CD14-positive monocyte (primary cell): ENCODE data around the gene STEAP3. TPM values are rescaled to one million over a fixed set of nuclear protein-coding genes. Genes with fewer than 3 reads are reported as not detected.

Source experiments
- DNase-seq, 3 donors: peaks; one replicate each; pipeline ENCODE4 v3.0.0-alpha.2; 2011 to 2022
- H2AFZ ChIP-seq: 2 replicates; pipeline ENCODE4 v1.6.0; 2012; ENCODE audit warnings: mild to moderate bottlenecking, low read depth, low read length, inconsistent platforms; ENCODE audit not compliant: insufficient read depth, poor library complexity, severe bottlenecking
- H3K27ac ChIP-seq, 2 donors: 1 replicate in 1 of 2; 2 replicates in 1 of 2; pipeline ENCODE4 v1.5.1; 2012 to 2013; ENCODE audit warnings: low read length in 2 of 2, control low read depth in 1 of 2, inconsistent platforms in 1 of 2, low read depth in 1 of 2, mild to moderate bottlenecking in 1 of 2
- H3K27me3 ChIP-seq, 2 donors: one replicate each; pipeline versions ENCODE4 v1.6.0 to v1.6.1; 2011 to 2013; ENCODE audit warnings: low read length in 2 of 2; ENCODE audit not compliant: control insufficient read depth in 2 of 2, insufficient read depth in 2 of 2
- H3K36me3 ChIP-seq, 2 donors: replicated peaks in 1 of 2; 1 replicate in 1 of 2; 2 replicates in 1 of 2; pipeline versions ENCODE4 v1.5.1 to v1.6.1; 2012 to 2013; ENCODE audit warnings: low read length in 2 of 2, control low read depth in 1 of 2, inconsistent platforms in 1 of 2, mild to moderate bottlenecking in 1 of 2; ENCODE audit not compliant: insufficient read depth in 2 of 2, control insufficient read depth in 1 of 2
- H3K4me1 ChIP-seq, 2 donors: 1 replicate in 1 of 2; 2 replicates in 1 of 2; pipeline versions ENCODE4 v1.5.1 to v1.6.1; 2012 to 2013; ENCODE audit warnings: low read length in 2 of 2, control low read depth in 1 of 2, inconsistent platforms in 1 of 2, mild to moderate bottlenecking in 1 of 2, moderate library complexity in 1 of 2; ENCODE audit not compliant: insufficient read depth in 2 of 2, control insufficient read depth in 1 of 2
- H3K4me2 ChIP-seq: replicated peaks from 2 replicates; pipeline ENCODE3; 2012; ENCODE audit warnings: low read length, moderate library complexity, mild to moderate bottlenecking; ENCODE audit not compliant: poor library complexity, severe bottlenecking; ENCODE audit errors: extremely low read depth
- H3K4me3 ChIP-seq, 3 experiments: fragments of 200-600 bp in 1 of 3; sonication (generic) in 1 of 3; replicated peaks in 1 of 3; 1 replicate in 2 of 3; 2 replicates in 1 of 3; pipeline ENCODE4 v1.5.1; 2011 to 2013; ENCODE audit warnings: low read length in 3 of 3, mild to moderate bottlenecking in 3 of 3, control low read depth in 2 of 3, low read depth in 2 of 3, inconsistent platforms in 1 of 3, moderate library complexity in 1 of 3
- H3K79me2 ChIP-seq: 2 replicates; pipeline ENCODE4 v1.6.0; 2012; ENCODE audit warnings: mild to moderate bottlenecking, control low read depth, inconsistent platforms, low read length, moderate library complexity; ENCODE audit not compliant: insufficient read depth
- H3K9ac ChIP-seq: 2 replicates; pipeline ENCODE4 v1.6.0; 2017; ENCODE audit warnings: low read length, mild to moderate bottlenecking; ENCODE audit not compliant: insufficient read depth, poor library complexity, severe bottlenecking
- H3K9me3 ChIP-seq, 2 donors: replicated peaks in 1 of 2; 1 replicate in 1 of 2; 2 replicates in 1 of 2; pipeline versions ENCODE4 v1.5.1 to v1.6.1; 2012 to 2013; ENCODE audit warnings: low read length in 2 of 2, control low read depth in 1 of 2; ENCODE audit not compliant: control insufficient read depth in 1 of 2, insufficient read depth in 1 of 2
- H4K20me1 ChIP-seq: 2 replicates; pipeline ENCODE4 v1.6.0; 2012; ENCODE audit warnings: mild to moderate bottlenecking, low read length, control low read depth, moderate library complexity; ENCODE audit not compliant: insufficient read depth
- H3K27ac Mint-ChIP-seq, 7 donors: one replicate each; pipeline ENCODE4 v1.8.0; 2020; ENCODE audit warnings: mild to moderate bottlenecking in 7 of 7, mixed read lengths in 7 of 7, moderate library complexity in 6 of 7, inconsistent platforms in 2 of 7
- H3K27me3 Mint-ChIP-seq, 3 donors: one replicate each; pipeline ENCODE4 v1.8.0; 2021 to 2022; ENCODE audit warnings: low read depth in 3 of 3, mild to moderate bottlenecking in 3 of 3, mixed read lengths in 3 of 3, moderate library complexity in 3 of 3, inconsistent platforms in 1 of 3
- H3K36me3 Mint-ChIP-seq, 2 donors: one replicate each; pipeline ENCODE4 v1.8.0; 2020; ENCODE audit warnings: mixed read lengths in 2 of 2, inconsistent platforms in 1 of 2, mild to moderate bottlenecking in 1 of 2
- H3K4me1 Mint-ChIP-seq: one replicate; pipeline ENCODE4 v1.8.0; 2020; ENCODE audit warnings: mild to moderate bottlenecking, mixed read lengths
- H3K4me3 Mint-ChIP-seq, 2 donors: one replicate each; pipeline ENCODE4 v1.8.0; 2020; ENCODE audit warnings: mild to moderate bottlenecking in 2 of 2, mixed read lengths in 2 of 2, moderate library complexity in 1 of 2
- H3K9me3 Mint-ChIP-seq, 7 donors: one replicate each; pipeline ENCODE4 v1.8.0; 2020 to 2022; ENCODE audit warnings: mixed read lengths in 7 of 7, mild to moderate bottlenecking in 6 of 7, moderate library complexity in 6 of 7, inconsistent platforms in 2 of 7
- CTCF ChIP-seq: fragments of 200-600 bp; IDR thresholded peaks from one replicate; pipeline ENCODE4 v1.8.0; 2022; ENCODE audit warnings: antibody characterized with exemption, mild to moderate bottlenecking
- WGBS: methylation state at CpG from one replicate; pipeline ENCODE4 v1.1.5; 2013; ENCODE audit warnings: missing lambda C conversion rate; ENCODE audit not compliant: insufficient coverage; 5-methylcytosine and 5-hydroxymethylcytosine counted together
- intact Hi-C, 2 donors: fragments of 100-400 bp; cut with micrococcal nuclease; formaldehyde crosslinking; loops; one replicate each; pipeline versions ENCODE4 v1.15.0 to v1.15.1; 2023
- polyA plus RNA-seq, 3 donors: library from polyadenylated mRNA; depleted of rRNA in 1 of 3; unstranded in 2 of 3; stranded (reverse) in 1 of 3; fragments of 300-500 nt in 2 of 3; fragments of >200 nt in 1 of 3; fragmentation: Illumina TruSeq in 2 of 3; gene quantifications; 1 replicate in 2 of 3; 2 replicates in 1 of 3; pipeline ENCODE4 v1.2.3, GENCODE V29; 2012 to 2021

STEAP3 gene
- polyA plus RNA-seq, 3 donors, result 3.0 to 10.7 (median 3.3) TPM

GRCh38 chr2:119249311-119249710, 25.7 kb downstream of the STEAP3 start:
- Histone ChIP-seq H3K9me3 (no peaks in the 10 kb centered on the region), H3K27ac (no peak overlapping the region), H3K27me3 (no peaks in the 10 kb centered on the region), H3K4me2 (no peak overlapping the region), H3K79me2 (no peaks in the 10 kb centered on the region), H4K20me1 (no peaks in the 10 kb centered on the region), H3K36me3 (peaks cover 5 to 92% of the 10 kb centered on the region in 2 donors), H2AFZ (no peak overlapping the region), H3K4me1 (no peaks in the 10 kb centered on the region), H3K4me3 (no peak overlapping the region), H3K9ac (no peak overlapping the region)
- 100% methylated on average over 2 of the region's 3 CpGs for WGBS
- intact Hi-C loops, result no loop called here
- no peaks in the 10 kb centered on the region for H3K4me1 Mint-ChIP-seq
- no peak overlapping the region for H3K4me3 Mint-ChIP-seq
- no peak for DNase-seq
- H3K27me3 Mint-ChIP-seq, result peaks cover 0 to 3% (median 0%) of the 10 kb centered on the region in 3 donors
- no peak overlapping the region for H3K27ac Mint-ChIP-seq
- H3K36me3 Mint-ChIP-seq, result peaks cover 46 to 48% of the 10 kb centered on the region in 2 donors
- no peak for TF ChIP-seq CTCF
- H3K9me3 Mint-ChIP-seq, result peaks cover 0 to 2% (median 0%) of the 10 kb centered on the region in 7 donors

DNA sequence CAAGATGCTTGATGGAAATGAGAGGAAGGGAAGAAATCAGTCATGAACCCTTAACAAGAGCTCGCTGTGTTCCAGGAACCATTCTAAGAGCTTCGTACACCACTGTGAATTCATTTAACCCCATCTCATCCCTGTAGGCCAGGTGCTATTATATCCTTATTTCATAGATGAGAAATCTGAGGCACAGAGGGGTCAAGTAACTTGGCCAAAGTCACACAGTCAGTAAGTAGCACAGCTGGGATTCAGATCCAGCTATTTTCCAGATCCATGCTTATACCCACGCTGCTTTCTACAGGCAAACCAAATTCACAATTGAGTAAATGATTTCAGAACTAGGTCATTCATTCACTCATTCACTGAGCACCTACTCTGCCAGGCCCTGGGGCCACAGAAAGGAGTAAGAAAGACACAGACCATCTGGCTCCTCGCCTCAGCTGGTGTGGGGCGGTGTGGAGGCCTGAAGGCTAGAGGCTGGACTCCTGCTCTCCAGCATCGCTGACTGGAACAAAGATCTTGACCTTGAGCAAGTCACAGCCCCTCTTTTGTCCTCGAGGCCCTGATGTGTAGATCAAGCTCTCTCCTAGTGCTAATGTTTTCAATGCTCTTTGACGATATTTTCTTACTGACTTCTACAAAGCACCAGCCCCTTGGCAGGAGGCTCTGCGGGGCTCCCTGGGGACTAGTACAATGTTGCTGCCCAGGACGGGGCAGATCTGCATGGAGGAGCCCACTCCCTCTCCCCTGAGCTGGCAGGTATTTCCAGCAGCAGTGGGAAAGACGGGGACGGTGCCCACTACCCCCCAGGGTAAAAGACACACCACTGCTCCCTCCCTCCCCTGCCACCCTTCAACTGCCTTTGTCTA, 26.5 kb downstream of the STEAP3 start:
- H3K9ac ChIP-seq, result no peak overlapping the region
- peaks cover 0 to 4% (median 0%) of the 10 kb centered on the region in 3 donors for H3K27me3 Mint-ChIP-seq
- H3K27me3 ChIP-seq, result no peaks in the 10 kb centered on the region
- H3K27ac Mint-ChIP-seq, result peak overlapping the region in 1 of 7 donors; percentile 39
- no peaks in the 10 kb centered on the region for H3K4me1 Mint-ChIP-seq
- no peaks in the 10 kb centered on the region for H3K4me1 ChIP-seq
- DNase-seq, result no peak
- H3K4me3 Mint-ChIP-seq, result no peak overlapping the region
- no peaks in the 10 kb centered on the region for H3K79me2 ChIP-seq
- 96% methylated on average over 10 of the region's 12 CpGs for WGBS
- H3K9me3 ChIP-seq, result no peaks in the 10 kb centered on the region
- H2AFZ ChIP-seq, result no peak overlapping the region
- peaks cover 0 to 2% (median 0%) of the 10 kb centered on the region in 7 donors for H3K9me3 Mint-ChIP-seq
- H3K36me3 ChIP-seq, result peaks cover 9 to 95% of the 10 kb centered on the region in 2 donors
- H3K27ac ChIP-seq, result no peak overlapping the region
- no peak overlapping the region for H3K4me3 ChIP-seq
- intact Hi-C loops, result no loop called here
- H3K4me2 ChIP-seq, result no peak overlapping the region
- H3K36me3 Mint-ChIP-seq, result peaks cover 50 to 56% of the 10 kb centered on the region in 2 donors
- no peaks in the 10 kb centered on the region for H4K20me1 ChIP-seq
- no peak for TF ChIP-seq CTCF
